HL-60 (cell line): ENCODE data around the gene MALRD1.

Source experiments
- DNase-seq, 2 experiments: peaks; one replicate each; pipeline ENCODE4 v3.0.0-alpha.2; 2010 to 2020; ENCODE audit warnings: low read depth in 1 of 2, low spot score in 1 of 2
- H3K27ac ChIP-seq: fragments of 250-450 bp; sonication (Bioruptor Pico); replicated peaks from 2 replicates; pipeline ENCODE4 v1.5.1; 2020; ENCODE audit warnings: mild to moderate bottlenecking, moderate library complexity
- H3K27me3 ChIP-seq: fragments of 250-450 bp; sonication (Bioruptor Pico); 2 replicates; pipeline ENCODE4 v1.5.1; 2021; ENCODE audit warnings: mild to moderate bottlenecking, moderate library complexity; ENCODE audit not compliant: insufficient read depth, poor library complexity, severe bottlenecking
- H3K4me3 ChIP-seq: replicated peaks from 2 replicates; pipeline ENCODE4 v1.5.1; 2011; ENCODE audit warnings: mild to moderate bottlenecking, control low read depth, low read length; ENCODE audit not compliant: insufficient read depth
- GABPA ChIP-seq: IDR thresholded peaks from 2 replicates; pipeline ENCODE4 v1.6.1; 2012; ENCODE audit warnings: low read depth
- POLR2AphosphoS5 ChIP-seq: IDR thresholded peaks from 2 replicates; pipeline ENCODE4 v1.6.1; 2012; ENCODE audit warnings: low read depth
- SPI1 ChIP-seq: IDR thresholded peaks from 2 replicates; pipeline ENCODE4 v1.6.1; 2012; ENCODE audit warnings: low read depth, mild to moderate bottlenecking, borderline replicate concordance
- TF ChIP-seq, protein P1 (sequence below): IDR thresholded peaks from one replicate; pipeline ENCODE4 v1.5.1; 2011; ENCODE audit warnings: low read length, control low read depth, inconsistent platforms; ENCODE audit not compliant: insufficient read depth
- TF ChIP-seq, protein P2 (sequence below): IDR thresholded peaks from 2 replicates; pipeline ENCODE4 v1.6.1; 2012; ENCODE audit warnings: low read depth; ENCODE audit not compliant: insufficient replicate concordance

The MALRD1 gene

DNA sequence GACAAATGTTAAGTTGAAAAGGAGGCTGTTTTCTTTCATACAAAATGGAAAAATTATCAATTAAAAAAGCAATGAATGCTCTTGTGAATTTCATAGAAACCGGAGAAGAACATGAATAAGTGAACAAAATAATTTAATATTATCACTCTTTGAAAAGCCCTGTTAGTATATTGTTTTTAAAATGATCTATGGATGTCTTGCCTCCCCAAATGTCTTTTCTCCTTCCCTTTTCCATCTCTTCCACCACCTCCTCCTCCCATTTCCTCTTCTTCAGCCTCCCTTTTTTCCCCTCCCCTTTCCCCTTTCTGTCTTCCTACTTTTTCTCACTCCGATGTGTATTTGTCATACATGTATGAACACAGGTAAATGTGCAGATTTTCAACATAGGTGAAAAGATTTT lies 234.7 kb downstream of the MALRD1 start:
- H3K4me3 ChIP-seq, result no peak overlapping the region
- DNase-seq, result no peak
- TF ChIP-seq, protein P1, sequence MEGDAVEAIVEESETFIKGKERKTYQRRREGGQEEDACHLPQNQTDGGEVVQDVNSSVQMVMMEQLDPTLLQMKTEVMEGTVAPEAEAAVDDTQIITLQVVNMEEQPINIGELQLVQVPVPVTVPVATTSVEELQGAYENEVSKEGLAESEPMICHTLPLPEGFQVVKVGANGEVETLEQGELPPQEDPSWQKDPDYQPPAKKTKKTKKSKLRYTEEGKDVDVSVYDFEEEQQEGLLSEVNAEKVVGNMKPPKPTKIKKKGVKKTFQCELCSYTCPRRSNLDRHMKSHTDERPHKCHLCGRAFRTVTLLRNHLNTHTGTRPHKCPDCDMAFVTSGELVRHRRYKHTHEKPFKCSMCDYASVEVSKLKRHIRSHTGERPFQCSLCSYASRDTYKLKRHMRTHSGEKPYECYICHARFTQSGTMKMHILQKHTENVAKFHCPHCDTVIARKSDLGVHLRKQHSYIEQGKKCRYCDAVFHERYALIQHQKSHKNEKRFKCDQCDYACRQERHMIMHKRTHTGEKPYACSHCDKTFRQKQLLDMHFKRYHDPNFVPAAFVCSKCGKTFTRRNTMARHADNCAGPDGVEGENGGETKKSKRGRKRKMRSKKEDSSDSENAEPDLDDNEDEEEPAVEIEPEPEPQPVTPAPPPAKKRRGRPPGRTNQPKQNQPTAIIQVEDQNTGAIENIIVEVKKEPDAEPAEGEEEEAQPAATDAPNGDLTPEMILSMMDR, result no peak
- TF ChIP-seq, protein P2, sequence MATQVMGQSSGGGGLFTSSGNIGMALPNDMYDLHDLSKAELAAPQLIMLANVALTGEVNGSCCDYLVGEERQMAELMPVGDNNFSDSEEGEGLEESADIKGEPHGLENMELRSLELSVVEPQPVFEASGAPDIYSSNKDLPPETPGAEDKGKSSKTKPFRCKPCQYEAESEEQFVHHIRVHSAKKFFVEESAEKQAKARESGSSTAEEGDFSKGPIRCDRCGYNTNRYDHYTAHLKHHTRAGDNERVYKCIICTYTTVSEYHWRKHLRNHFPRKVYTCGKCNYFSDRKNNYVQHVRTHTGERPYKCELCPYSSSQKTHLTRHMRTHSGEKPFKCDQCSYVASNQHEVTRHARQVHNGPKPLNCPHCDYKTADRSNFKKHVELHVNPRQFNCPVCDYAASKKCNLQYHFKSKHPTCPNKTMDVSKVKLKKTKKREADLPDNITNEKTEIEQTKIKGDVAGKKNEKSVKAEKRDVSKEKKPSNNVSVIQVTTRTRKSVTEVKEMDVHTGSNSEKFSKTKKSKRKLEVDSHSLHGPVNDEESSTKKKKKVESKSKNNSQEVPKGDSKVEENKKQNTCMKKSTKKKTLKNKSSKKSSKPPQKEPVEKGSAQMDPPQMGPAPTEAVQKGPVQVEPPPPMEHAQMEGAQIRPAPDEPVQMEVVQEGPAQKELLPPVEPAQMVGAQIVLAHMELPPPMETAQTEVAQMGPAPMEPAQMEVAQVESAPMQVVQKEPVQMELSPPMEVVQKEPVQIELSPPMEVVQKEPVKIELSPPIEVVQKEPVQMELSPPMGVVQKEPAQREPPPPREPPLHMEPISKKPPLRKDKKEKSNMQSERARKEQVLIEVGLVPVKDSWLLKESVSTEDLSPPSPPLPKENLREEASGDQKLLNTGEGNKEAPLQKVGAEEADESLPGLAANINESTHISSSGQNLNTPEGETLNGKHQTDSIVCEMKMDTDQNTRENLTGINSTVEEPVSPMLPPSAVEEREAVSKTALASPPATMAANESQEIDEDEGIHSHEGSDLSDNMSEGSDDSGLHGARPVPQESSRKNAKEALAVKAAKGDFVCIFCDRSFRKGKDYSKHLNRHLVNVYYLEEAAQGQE, result no peak
- TF ChIP-seq POLR2AphosphoS5 (no peak), GABPA (no peak), SPI1 (no peak)
- H3K27ac ChIP-seq, result no peak overlapping the region
- no peaks in the 10 kb centered on the region for H3K27me3 ChIP-seq

DNA sequence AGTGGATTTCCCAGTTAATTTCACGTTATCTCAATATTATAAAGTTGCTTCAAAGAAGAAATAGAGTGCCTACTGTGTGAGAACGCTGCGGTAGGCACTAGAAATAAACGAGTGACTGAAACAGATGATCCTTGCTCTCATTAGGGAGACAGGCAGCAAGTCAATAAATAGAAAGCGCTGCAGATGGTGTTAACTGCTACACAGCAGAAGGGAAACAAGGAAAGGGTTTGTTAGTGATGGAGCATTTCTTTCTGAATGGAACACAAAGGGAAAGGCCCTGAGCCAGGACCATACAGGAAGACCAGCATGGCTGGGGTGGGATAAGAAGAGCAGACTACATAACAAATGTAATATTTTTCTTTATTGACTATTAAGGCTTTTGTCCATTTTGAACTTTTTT lies 235.2 kb downstream of the MALRD1 start:
- Histone ChIP-seq H3K27me3 (no peaks in the 10 kb centered on the region), H3K4me3 (no peak overlapping the region), H3K27ac (no peak overlapping the region)
- DNase-seq, result no peak
- TF ChIP-seq, protein P1, result no peak
- TF ChIP-seq SPI1 (no peak), GABPA (no peak), POLR2AphosphoS5 (no peak)
- TF ChIP-seq, protein P2, result no peak

DNA sequence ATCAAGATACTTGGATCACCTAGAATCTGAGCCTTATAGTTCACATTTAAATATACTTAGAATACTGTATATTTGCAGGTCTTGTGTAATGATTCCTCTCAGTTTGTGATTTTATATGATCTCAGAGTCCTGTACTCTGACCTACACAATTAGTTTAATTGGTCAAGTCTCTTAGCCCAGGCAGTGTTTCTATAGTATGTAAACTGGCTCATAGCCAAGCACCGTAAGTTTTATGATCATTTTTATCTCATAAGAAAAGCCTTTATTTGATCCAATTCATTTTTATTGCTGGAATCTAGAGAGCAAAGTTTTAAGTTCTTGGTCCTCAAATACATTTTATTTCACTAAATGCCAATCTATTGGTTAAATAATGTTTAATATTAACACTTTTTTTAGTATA lies 242.2 kb downstream of the MALRD1 start:
- Histone ChIP-seq H3K27me3 (no peaks in the 10 kb centered on the region), H3K4me3 (no peak overlapping the region), H3K27ac (no peak overlapping the region)
- TF ChIP-seq, protein P1, result no peak
- no peak for TF ChIP-seq SPI1
- no peak for TF ChIP-seq GABPA
- TF ChIP-seq POLR2AphosphoS5, result no peak
- TF ChIP-seq, protein P2, result no peak
- DNase-seq, result no peak
